Measurements from ENCODE around the gene EPB41L4A.

Gene EPB41L4A

DNA sequence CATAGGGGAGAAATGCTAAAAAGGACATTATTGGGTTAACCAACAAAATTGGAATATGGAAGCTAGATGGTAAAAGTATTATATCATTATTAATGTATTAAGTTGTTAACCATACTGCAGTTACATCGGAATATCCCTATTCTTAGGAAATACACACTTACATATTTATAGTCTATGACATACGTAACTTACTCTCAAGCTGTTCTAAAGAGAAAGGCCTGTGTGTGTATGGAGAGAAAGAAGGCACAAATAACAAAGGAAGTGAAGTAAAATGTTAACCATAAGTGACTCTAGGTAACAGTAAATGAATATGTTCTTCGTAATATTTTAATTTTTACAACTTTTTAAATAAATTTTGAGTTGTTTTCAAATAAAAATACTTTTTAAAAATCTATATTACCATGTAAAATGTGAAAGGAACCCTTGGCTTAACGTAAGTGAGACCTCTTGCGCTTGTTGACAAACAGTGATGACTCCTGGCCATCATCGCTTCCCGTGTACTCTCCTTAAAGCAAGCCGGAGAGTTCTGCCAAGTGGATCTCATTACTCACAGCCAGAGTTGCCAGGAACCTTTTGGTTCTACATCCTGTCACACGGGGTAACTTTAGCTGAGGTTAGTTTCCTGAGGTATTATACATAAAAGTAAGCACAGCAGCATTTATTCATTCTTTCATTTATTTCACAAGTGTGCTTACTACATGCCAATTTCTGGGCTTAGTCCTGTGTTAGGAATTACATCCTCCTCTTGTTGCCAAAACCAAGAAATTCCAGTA is 165.4 kb downstream of the EPB41L4A start:
- no peaks in the 10 kb centered on the region for H3K36me3 ChIP-seq (ENCODE audit: control insufficient read depth, insufficient read depth, low read length)
- peaks cover 15% of the 10 kb centered on the region for H3K4me1 ChIP-seq (ENCODE audit: control insufficient read depth, insufficient read depth, low read length)
- no peak overlapping the region for H3K9ac ChIP-seq (ENCODE audit: low read depth, low read length)
- no peak overlapping the region for H3K27ac ChIP-seq (ENCODE audit: low read depth, low read length)
- H3K27me3 ChIP-seq (ENCODE audit: control insufficient read depth, insufficient read depth, low read length): no peaks in the 10 kb centered on the region
- no peak overlapping the region for H3K4me3 ChIP-seq (ENCODE audit: low read depth, low read length)
- no peaks in the 10 kb centered on the region for H3K9me3 ChIP-seq (ENCODE audit: control insufficient read depth, insufficient read depth, low read length)

DNA sequence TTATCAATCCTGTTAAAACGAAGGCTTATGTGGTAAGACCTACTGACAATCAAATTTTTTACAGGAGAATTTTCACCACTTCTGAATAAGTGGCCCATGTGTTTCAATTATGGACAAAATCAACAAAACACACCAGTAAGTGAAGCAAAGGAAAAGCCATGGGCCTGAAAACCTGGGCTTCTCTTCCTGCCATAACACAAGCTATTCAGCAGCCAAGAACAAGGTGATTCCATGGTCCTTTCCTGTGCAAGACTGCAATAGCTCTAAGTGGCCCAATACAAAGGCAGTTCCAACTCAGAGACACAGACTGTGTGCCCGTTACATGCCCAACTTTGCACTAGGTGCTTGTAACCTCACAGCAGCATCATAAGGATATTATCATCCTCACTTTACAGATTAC is 168.5 kb downstream of the EPB41L4A start:
- Histone ChIP-seq H3K27ac (ENCODE audit: low read depth, low read length) (no peak overlapping the region), H3K9ac (ENCODE audit: low read depth, low read length) (no peak overlapping the region), H3K9me3 (ENCODE audit: control insufficient read depth, insufficient read depth, low read length) (no peaks in the 10 kb centered on the region), H3K4me3 (ENCODE audit: low read depth, low read length) (no peak overlapping the region), H3K4me1 (ENCODE audit: control insufficient read depth, insufficient read depth, low read length) (peaks cover 14% of the 10 kb centered on the region), H3K27me3 (ENCODE audit: control insufficient read depth, insufficient read depth, low read length) (no peaks in the 10 kb centered on the region), H3K36me3 (ENCODE audit: control insufficient read depth, insufficient read depth, low read length) (no peaks in the 10 kb centered on the region)

DNA sequence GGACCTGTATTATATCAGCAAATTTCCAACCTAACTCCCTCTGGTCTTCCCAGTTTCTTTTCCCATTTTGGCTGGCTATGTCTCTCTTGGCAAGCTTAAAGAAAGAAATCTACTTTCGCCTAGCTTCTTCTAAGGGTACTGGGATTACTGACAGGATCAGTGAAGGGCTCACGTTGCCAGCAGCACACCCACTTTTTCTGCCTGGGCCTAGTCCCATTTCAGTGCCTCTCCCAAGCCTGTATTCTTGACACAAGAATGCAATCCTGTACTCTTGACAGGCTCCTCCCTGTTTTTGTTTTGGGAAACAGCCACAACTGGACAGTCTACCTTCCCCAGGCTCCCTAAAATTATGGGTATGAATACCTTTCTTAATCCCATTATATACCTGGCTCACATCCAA is 170.5 kb downstream of the EPB41L4A start:
- H3K9me3 ChIP-seq (ENCODE audit: control insufficient read depth, insufficient read depth, low read length): no peaks in the 10 kb centered on the region
- H3K36me3 ChIP-seq (ENCODE audit: control insufficient read depth, insufficient read depth, low read length): no peaks in the 10 kb centered on the region
- no peak overlapping the region for H3K27ac ChIP-seq (ENCODE audit: low read depth, low read length)
- H3K4me3 ChIP-seq (ENCODE audit: low read depth, low read length): no peak overlapping the region
- peaks cover 14% of the 10 kb centered on the region for H3K4me1 ChIP-seq (ENCODE audit: control insufficient read depth, insufficient read depth, low read length)
- no peak overlapping the region for H3K9ac ChIP-seq (ENCODE audit: low read depth, low read length)
- H3K27me3 ChIP-seq (ENCODE audit: control insufficient read depth, insufficient read depth, low read length): no peaks in the 10 kb centered on the region

GRCh38 chr5:112247960-112248359 is 171.1 kb downstream of the EPB41L4A start:
- Histone ChIP-seq H3K9ac (ENCODE audit: low read depth, low read length) (no peak overlapping the region), H3K27ac (ENCODE audit: low read depth, low read length) (no peak overlapping the region), H3K9me3 (ENCODE audit: control insufficient read depth, insufficient read depth, low read length) (no peaks in the 10 kb centered on the region), H3K36me3 (ENCODE audit: control insufficient read depth, insufficient read depth, low read length) (no peaks in the 10 kb centered on the region), H3K4me1 (ENCODE audit: control insufficient read depth, insufficient read depth, low read length) (peaks cover 14% of the 10 kb centered on the region), H3K4me3 (ENCODE audit: low read depth, low read length) (no peak overlapping the region), H3K27me3 (ENCODE audit: control insufficient read depth, insufficient read depth, low read length) (no peaks in the 10 kb centered on the region)

GRCh38 chr5:112245656-112246055 is 173.4 kb downstream of the EPB41L4A start:
- no peak overlapping the region for H3K27ac ChIP-seq (ENCODE audit: low read depth, low read length)
- no peak overlapping the region for H3K4me3 ChIP-seq (ENCODE audit: low read depth, low read length)
- no peaks in the 10 kb centered on the region for H3K36me3 ChIP-seq (ENCODE audit: control insufficient read depth, insufficient read depth, low read length)
- H3K9ac ChIP-seq (ENCODE audit: low read depth, low read length): no peak overlapping the region
- no peaks in the 10 kb centered on the region for H3K9me3 ChIP-seq (ENCODE audit: control insufficient read depth, insufficient read depth, low read length)
- H3K27me3 ChIP-seq (ENCODE audit: control insufficient read depth, insufficient read depth, low read length): no peaks in the 10 kb centered on the region
- H3K4me1 ChIP-seq (ENCODE audit: control insufficient read depth, insufficient read depth, low read length): peaks cover 14% of the 10 kb centered on the region

DNA sequence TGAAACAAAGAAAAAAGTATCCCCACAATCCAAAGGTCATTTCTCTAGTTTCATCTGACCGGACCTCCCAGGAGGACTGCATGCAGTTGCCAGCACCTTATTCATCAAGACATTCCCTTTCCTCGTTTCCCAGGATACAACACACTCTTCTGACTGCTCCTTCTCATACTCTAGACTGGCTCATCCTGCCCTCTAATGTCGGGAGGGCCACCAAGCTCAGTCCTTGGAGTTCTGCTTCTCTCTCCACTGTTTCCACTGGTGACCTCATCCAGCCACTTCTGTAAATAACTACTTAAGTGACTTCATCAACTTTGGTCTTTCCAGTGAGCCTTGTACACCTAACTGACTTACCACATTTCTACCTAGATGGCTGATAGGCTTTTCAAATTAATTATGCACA is 179.1 kb downstream of the EPB41L4A start:
- Histone ChIP-seq H3K27ac (ENCODE audit: low read depth, low read length) (no peak overlapping the region), H3K4me1 (ENCODE audit: control insufficient read depth, insufficient read depth, low read length) (peaks cover 18% of the 10 kb centered on the region; the same call in 1 of the 2 replicates), H3K9ac (ENCODE audit: low read depth, low read length) (no peak overlapping the region), H3K9me3 (ENCODE audit: control insufficient read depth, insufficient read depth, low read length) (no peaks in the 10 kb centered on the region), H3K4me3 (ENCODE audit: low read depth, low read length) (no peak overlapping the region), H3K36me3 (ENCODE audit: control insufficient read depth, insufficient read depth, low read length) (no peaks in the 10 kb centered on the region), H3K27me3 (ENCODE audit: control insufficient read depth, insufficient read depth, low read length) (no peaks in the 10 kb centered on the region)

GRCh38 chr5:112238473-112238872 is 180.6 kb downstream of the EPB41L4A start:
- H3K4me1 ChIP-seq (ENCODE audit: control insufficient read depth, insufficient read depth, low read length): peaks cover 25% of the 10 kb centered on the region; the same call in 1 of the 2 replicates
- no peak overlapping the region for H3K27ac ChIP-seq (ENCODE audit: low read depth, low read length)
- H3K27me3 ChIP-seq (ENCODE audit: control insufficient read depth, insufficient read depth, low read length): no peaks in the 10 kb centered on the region
- H3K9me3 ChIP-seq (ENCODE audit: control insufficient read depth, insufficient read depth, low read length): no peaks in the 10 kb centered on the region
- no peaks in the 10 kb centered on the region for H3K36me3 ChIP-seq (ENCODE audit: control insufficient read depth, insufficient read depth, low read length)
- no peak overlapping the region for H3K9ac ChIP-seq (ENCODE audit: low read depth, low read length)
- no peak overlapping the region for H3K4me3 ChIP-seq (ENCODE audit: low read depth, low read length)

- Histone ChIP-seq H3K36me3 (ENCODE audit: control insufficient read depth, insufficient read depth, low read length) (no peaks in the 10 kb centered on the region), H3K9me3 (ENCODE audit: control insufficient read depth, insufficient read depth, low read length) (no peaks in the 10 kb centered on the region), H3K4me1 (ENCODE audit: control insufficient read depth, insufficient read depth, low read length) (peaks cover 25% of the 10 kb centered on the region; the same call in 1 of the 2 replicates), H3K27me3 (ENCODE audit: control insufficient read depth, insufficient read depth, low read length) (no peaks in the 10 kb centered on the region), H3K9ac (ENCODE audit: low read depth, low read length) (no peak overlapping the region), H3K4me3 (ENCODE audit: low read depth, low read length) (no peak overlapping the region), H3K27ac (ENCODE audit: low read depth, low read length) (no peak overlapping the region)
Observed at GRCh38 chr5:112237456-112237855, 181.6 kb downstream of the EPB41L4A start.

GRCh38 chr5:112234000-112234399 is 185.1 kb downstream of the EPB41L4A start:
- H3K27ac ChIP-seq (ENCODE audit: low read depth, low read length): no peak overlapping the region
- H3K4me3 ChIP-seq (ENCODE audit: low read depth, low read length): no peak overlapping the region
- H3K9me3 ChIP-seq (ENCODE audit: control insufficient read depth, insufficient read depth, low read length): no peaks in the 10 kb centered on the region
- no peaks in the 10 kb centered on the region for H3K27me3 ChIP-seq (ENCODE audit: control insufficient read depth, insufficient read depth, low read length)
- H3K4me1 ChIP-seq (ENCODE audit: control insufficient read depth, insufficient read depth, low read length): peaks cover 27% of the 10 kb centered on the region; the same call in 1 of the 2 replicates
- no peaks in the 10 kb centered on the region for H3K36me3 ChIP-seq (ENCODE audit: control insufficient read depth, insufficient read depth, low read length)
- no peak overlapping the region for H3K9ac ChIP-seq (ENCODE audit: low read depth, low read length)

DNA sequence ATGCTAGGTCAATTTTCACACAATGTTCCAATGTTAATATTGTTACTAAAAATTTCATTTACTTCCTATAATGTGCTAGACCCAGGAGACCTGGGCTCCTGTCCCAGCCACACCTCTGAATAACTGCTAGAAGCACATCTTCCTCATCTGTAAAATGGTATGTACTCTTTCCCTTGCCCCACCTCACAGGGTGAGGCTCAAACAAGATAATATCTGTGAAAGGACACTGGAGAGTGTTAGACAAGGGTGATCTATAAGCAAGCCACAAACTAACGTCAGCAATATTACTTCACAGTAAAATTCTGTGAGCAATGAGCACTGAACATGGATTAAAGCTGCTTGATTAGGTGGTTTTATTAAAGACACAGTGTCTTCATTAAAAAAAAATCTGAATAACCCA is 186.4 kb downstream of the EPB41L4A start:
- no peaks in the 10 kb centered on the region for H3K9me3 ChIP-seq (ENCODE audit: control insufficient read depth, insufficient read depth, low read length)
- H3K36me3 ChIP-seq (ENCODE audit: control insufficient read depth, insufficient read depth, low read length): no peaks in the 10 kb centered on the region
- peaks cover 28% of the 10 kb centered on the region; the same call in 1 of the 2 replicates for H3K4me1 ChIP-seq (ENCODE audit: control insufficient read depth, insufficient read depth, low read length)
- H3K27me3 ChIP-seq (ENCODE audit: control insufficient read depth, insufficient read depth, low read length): no peaks in the 10 kb centered on the region
- no peak overlapping the region for H3K27ac ChIP-seq (ENCODE audit: low read depth, low read length)
- H3K4me3 ChIP-seq (ENCODE audit: low read depth, low read length): no peak overlapping the region
- H3K9ac ChIP-seq (ENCODE audit: low read depth, low read length): no peak overlapping the region

- Histone ChIP-seq H3K9ac (ENCODE audit: low read depth, low read length) (no peak overlapping the region), H3K27ac (ENCODE audit: low read depth, low read length) (no peak overlapping the region), H3K4me1 (ENCODE audit: control insufficient read depth, insufficient read depth, low read length) (peaks cover 38% of the 10 kb centered on the region), H3K27me3 (ENCODE audit: control insufficient read depth, insufficient read depth, low read length) (no peaks in the 10 kb centered on the region), H3K36me3 (ENCODE audit: control insufficient read depth, insufficient read depth, low read length) (no peaks in the 10 kb centered on the region), H3K9me3 (ENCODE audit: control insufficient read depth, insufficient read depth, low read length) (no peaks in the 10 kb centered on the region), H3K4me3 (ENCODE audit: low read depth, low read length) (no peak overlapping the region)
Observed at GRCh38 chr5:112230606-112231005, 188.5 kb downstream of the EPB41L4A start.

All from HUES48 (cell line).